OCI-M2 (cell line): ENCODE data around the gene DUSP14.
"Not testable (repeated sequence)": the region's sequence is repeated elsewhere in the genome, so short reads cannot be mapped to it uniquely, and the experiment has no call there.

ENCODE experiments used
- DNase-seq: peaks from one replicate; lab custom pipeline; 2025; ENCODE audit not compliant: unreplicated experiment; lab: John Stamatoyannopoulos, UW

The DUSP14 gene

GRCh38 chr17:37489197-37490001 lies at the start of gene DUSP14:
DUSP14 (plus strand) TSS chr17:37489891; CDS start chr17:37512273, 22,382 bp downstream.
- DNase-seq: no peak

DNA sequence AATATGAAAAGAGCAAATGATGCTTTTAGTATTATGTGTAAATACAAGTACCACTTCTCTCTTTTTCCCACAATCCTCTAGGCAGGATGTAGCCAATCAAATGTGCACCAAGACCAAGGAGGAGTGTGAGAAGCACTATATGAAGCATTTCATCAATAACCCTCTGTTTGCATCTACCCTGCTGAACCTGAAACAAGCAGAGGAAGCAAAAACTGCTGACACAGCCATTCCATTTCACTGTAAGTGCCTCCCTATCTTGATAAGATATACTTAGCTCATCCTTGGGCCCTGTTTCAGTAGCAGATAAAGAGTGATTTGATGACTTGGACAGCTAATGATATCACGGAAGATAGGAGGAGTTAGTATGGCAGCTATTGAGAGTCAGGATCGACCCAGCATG lies 49.3 kb upstream of the DUSP14 start:
- no peak for DNase-seq

GRCh38 chr17:37441369-37442014 lies 48.2 kb upstream of the DUSP14 start:
- not testable (repeated sequence) for DNase-seq

DNA sequence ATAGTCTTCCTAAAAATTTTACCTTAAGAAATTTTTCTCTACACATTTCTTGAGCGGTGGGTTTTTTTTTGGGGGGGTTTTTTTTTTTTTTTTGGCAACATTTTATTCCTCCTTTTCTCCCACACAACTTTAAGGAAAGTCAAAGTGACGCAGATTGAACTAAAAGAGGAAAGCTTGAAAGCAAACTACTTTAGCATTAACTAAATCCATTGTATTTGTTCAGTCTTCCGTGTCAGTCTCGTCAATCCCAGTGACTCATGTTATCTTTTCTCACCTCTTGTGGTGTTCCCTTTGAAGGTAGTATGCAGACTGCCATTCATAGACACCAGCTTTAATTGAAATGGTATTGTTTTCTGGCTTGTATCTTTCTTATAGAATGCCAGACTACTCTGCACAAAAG lies 43.7 kb upstream of the DUSP14 start:
- no peak for DNase-seq

- DNase-seq: no peak
Measured at GRCh38 chr17:37447641-37448040, 42.0 kb upstream of the DUSP14 start.

DNA sequence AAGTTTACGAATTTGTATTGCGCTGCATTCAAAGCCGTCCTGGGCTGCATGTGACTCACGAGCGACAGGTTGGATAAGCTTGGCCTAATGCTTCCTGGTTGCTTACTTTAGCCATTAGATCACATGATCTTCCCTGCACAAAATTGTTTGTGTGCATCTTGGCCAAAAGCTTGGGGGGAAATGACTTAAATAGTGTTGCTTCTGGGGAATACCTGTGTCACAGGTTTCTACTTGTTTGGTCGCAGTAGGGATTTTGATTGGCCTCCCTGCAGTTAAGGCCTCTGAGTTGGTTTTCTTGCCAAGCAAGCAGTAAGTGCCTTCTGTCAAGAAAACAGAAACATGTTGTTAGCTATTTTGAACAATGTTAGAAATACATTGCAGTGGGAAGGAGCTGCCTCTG lies 39.6 kb upstream of the DUSP14 start:
- no peak for DNase-seq

GRCh38 chr17:37457801-37458200 lies 31.9 kb upstream of the DUSP14 start:
- DNase-seq: not testable (repeated sequence)

DNA sequence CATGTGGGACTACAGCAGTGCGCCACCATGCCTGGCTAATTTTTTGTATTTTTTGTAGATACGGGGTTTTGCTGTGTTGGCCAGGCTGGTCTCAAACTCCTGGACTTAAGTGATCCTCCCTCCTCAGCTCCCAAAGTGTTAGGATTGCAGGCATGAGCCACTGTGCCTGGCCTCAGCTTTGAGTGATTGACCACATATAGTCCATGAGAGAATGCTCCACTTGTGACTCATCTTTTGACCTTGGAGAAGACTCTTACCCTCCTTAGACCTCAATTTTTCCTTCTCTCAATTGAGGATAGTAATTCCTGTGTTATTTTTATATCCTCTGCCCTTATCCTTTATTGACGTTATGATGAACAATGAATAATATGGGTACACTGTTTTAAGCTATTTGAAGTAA lies 30.9 kb upstream of the DUSP14 start:
- DNase-seq: no peak

DNA sequence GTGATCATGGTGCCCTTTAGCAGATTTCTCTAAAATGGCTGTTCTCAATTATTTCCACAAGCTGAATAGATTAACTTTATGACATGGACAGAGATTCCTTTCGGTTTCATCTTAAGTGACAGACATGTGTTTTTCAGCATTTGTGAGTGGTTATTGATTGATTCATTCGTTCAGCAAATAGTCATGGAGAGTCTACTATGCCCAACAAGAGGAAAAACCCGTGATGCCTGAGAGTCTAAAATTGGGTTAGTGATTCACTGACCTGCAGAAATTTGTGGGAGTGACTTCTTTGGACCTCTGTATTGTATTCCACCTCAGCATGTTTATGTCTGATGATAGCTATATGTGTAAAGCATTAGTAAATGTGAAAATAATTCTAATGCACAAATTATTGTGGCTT lies 28.0 kb upstream of the DUSP14 start:
- no peak for DNase-seq

DNA sequence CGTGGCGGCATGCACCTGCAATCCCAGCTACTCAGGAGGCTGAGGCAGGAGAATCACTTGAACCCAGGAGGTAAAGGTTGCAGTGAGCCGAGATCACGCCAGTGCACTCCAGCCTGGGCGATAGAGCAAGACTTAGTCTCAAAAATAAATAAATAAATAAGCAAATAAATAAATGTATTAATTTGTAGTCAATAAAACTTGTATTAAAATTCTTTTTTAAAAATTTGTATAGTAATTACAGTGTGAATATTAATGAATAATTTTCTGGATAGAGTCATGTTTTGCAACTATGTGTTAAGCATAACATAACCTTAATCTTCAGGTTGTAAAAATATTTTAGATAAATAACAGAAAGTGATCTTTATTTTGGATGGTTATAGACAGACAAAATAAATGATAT lies 27.2 kb upstream of the DUSP14 start:
- no peak for DNase-seq

DNA sequence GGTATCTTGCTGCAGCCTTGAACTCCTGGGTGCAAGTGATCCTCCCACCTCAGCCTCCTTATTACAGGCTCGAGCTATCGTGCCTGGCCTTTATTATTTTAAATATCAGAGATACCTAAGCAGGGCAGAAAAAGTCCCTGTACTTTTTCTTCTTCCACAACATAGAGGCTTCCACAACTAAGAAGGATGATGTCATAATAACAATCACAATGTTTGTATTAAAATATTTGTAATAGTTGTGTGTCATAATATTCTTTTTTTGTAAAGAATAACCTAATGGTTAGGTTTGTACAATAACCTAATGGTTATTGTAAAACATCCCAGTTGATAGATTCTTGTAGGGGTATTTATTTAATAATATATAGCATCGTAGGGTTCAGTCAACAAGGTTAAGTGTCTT lies 26.7 kb upstream of the DUSP14 start:
- DNase-seq: no peak

GRCh38 chr17:37465069-37465616 lies 24.5 kb upstream of the DUSP14 start:
- DNase-seq: no peak

GRCh38 chr17:37466471-37466870 lies 23.2 kb upstream of the DUSP14 start:
- DNase-seq: no peak

- no peak for DNase-seq
Measured at GRCh38 chr17:37470181-37470580, 19.5 kb upstream of the DUSP14 start.

DNA sequence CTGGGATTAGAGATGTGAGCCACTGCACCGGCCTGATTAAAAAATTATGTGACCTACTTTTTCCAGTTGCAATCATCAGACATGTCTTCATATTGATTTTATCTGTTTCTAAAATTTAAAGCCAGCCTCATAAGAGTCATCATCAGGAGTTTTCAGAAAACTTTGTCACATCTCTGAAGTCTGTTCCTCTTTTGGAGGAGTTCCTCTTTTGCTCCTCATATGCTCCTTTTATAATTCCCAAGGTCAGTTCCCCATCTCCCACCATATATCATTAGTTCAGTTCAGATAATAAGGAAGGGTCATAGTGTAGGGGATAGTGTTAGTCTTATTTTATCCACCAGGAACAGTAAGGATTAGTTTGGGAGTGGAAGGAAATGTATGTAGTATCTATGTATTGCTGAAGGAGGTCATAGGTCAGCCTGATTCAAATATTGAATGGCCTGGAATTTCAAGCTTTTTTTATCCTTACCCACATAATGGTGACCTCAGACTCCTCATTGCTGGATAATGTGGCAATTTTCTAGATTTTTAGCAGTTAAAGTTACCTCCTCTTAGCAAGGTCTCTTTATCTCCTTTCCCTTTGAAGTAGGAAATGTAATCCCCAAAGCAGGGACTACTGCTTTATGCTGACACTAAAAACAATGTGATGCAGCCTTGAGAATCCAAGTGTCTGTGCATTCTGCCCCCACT lies 13.8 kb upstream of the DUSP14 start:
- no peak for DNase-seq

GRCh38 chr17:37476431-37477120 lies 13.1 kb upstream of the DUSP14 start:
- no peak for DNase-seq

GRCh38 chr17:37478187-37478586 lies 11.5 kb upstream of the DUSP14 start:
- no peak for DNase-seq

GRCh38 chr17:37479025-37479424 lies 10.7 kb upstream of the DUSP14 start:
- no peak for DNase-seq

GRCh38 chr17:37480427-37480826 lies 9.3 kb upstream of the DUSP14 start:
- no peak for DNase-seq

- DNase-seq: no peak
Measured at GRCh38 chr17:37481001-37481665, 8.6 kb upstream of the DUSP14 start.
